ENCODE results near the gene AFF3. TPM values are rescaled to one million over a fixed set of nuclear protein-coding genes. Genes with fewer than 3 reads are reported as not detected.

AFF3 gene
- total and polyA plus RNA-seq, 10 of the 15 experiments (the other 5 are each of a cell fraction or from before 2014, with no cell fraction given): 0.26 to 5.5 (median 3.0) TPM

DNA sequence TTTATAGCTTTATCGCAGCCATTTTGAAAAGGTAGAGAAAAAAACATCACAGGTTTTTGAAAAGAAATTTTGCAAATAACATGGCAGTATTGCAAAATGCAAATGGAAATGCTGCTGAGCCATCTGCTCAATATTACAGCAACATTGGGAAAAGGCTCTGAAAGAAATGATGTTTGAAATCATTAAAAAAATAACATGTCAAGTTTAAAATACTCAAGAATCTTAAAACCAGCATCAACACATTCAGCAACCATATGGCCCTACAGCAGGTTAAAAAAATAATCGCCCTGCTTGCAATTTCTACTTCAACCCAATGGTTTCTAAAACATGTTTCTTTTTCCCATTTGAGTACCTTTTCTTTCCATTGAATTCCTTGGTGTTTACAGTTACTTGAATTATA is 289.4 kb downstream of the AFF3 start:
- ChIA-PET SMC1A (ENCODE audit: uncharacterized antibody, unreplicated experiment) (no interaction called here), CTCF (no interaction called here), POLR2A (no interaction called here), RAD21 (ENCODE audit: unreplicated experiment) (no interaction called here)
- H3K36me3 ChIP-seq (ENCODE audit: control insufficient read depth in 2 of 2, insufficient read depth in 2 of 2, low read length in 1 of 2): no peaks in the 10 kb centered on the region
- no peaks in the 10 kb centered on the region for H3K27me3 ChIP-seq (replicated peaks in 1 of 2; ENCODE audit: control insufficient read depth in 2 of 2, insufficient read depth in 2 of 2, low read length in 1 of 2)
- H3K9ac ChIP-seq (ENCODE audit: control insufficient read depth, insufficient read depth, low read length): no peak overlapping the region
- DNase-seq (ENCODE audit: low read depth, low spot score): no peak
- no peaks in the 10 kb centered on the region for H3K9me3 ChIP-seq (replicated peaks; ENCODE audit: control insufficient read depth, insufficient read depth, low read length)
- no peak overlapping the region for H3K4me2 ChIP-seq (ENCODE audit: control insufficient read depth, insufficient read depth)
- no peaks in the 10 kb centered on the region for H4K20me1 ChIP-seq (ENCODE audit: control insufficient read depth, insufficient read depth)
- no peak overlapping the region for H3K4me3 ChIP-seq
- no peak for FAIRE-seq
- H3K4me1 ChIP-seq (ENCODE audit: control insufficient read depth, insufficient read depth, low read length): no peaks in the 10 kb centered on the region
- no TSS peak for BruUV-seq (replicated peaks)
- H3K79me2 ChIP-seq (ENCODE audit: control insufficient read depth, insufficient read depth, low read length): no peaks in the 10 kb centered on the region
- no peak for ATAC-seq
- TF ChIP-seq ZNF274 (IDR thresholded peaks at IDR 0.05; ENCODE audit: insufficient read depth, insufficient read length) (no peak), ATF7 (IDR thresholded peaks at IDR 0.05; ENCODE audit: low read depth) (no peak), BMI1 (IDR thresholded peaks at IDR 0.05; ENCODE audit: borderline replicate concordance) (no peak), RELB (IDR thresholded peaks at IDR 0.05; ENCODE audit: low read depth) (no peak), ZNF592 (IDR thresholded peaks at IDR 0.05) (no peak), SMAD5 (IDR thresholded peaks at IDR 0.05; ENCODE audit: low read depth) (no peak), ZBED1 (IDR thresholded peaks at IDR 0.05; ENCODE audit: borderline replicate concordance) (no peak), NR2C1 (IDR thresholded peaks at IDR 0.05) (no peak)
- TF ChIP-seq, protein P1, sequence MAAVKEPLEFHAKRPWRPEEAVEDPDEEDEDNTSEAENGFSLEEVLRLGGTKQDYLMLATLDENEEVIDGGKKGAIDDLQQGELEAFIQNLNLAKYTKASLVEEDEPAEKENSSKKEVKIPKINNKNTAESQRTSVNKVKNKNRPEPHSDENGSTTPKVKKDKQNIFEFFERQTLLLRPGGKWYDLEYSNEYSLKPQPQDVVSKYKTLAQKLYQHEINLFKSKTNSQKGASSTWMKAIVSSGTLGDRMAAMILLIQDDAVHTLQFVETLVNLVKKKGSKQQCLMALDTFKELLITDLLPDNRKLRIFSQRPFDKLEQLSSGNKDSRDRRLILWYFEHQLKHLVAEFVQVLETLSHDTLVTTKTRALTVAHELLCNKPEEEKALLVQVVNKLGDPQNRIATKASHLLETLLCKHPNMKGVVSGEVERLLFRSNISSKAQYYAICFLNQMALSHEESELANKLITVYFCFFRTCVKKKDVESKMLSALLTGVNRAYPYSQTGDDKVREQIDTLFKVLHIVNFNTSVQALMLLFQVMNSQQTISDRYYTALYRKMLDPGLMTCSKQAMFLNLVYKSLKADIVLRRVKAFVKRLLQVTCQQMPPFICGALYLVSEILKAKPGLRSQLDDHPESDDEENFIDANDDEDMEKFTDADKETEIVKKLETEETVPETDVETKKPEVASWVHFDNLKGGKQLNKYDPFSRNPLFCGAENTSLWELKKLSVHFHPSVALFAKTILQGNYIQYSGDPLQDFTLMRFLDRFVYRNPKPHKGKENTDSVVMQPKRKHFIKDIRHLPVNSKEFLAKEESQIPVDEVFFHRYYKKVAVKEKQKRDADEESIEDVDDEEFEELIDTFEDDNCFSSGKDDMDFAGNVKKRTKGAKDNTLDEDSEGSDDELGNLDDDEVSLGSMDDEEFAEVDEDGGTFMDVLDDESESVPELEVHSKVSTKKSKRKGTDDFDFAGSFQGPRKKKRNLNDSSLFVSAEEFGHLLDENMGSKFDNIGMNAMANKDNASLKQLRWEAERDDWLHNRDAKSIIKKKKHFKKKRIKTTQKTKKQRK (IDR thresholded peaks at IDR 0.05; ENCODE audit: low read depth, low read length): no peak
- intact Hi-C loops (cut with micrococcal nuclease; ENCODE audit: unreplicated experiment) (no loop called here), in situ Hi-C loops (cut with MboI) (no loop called here)
- no peak overlapping the region for H2AFZ ChIP-seq (ENCODE audit: control insufficient read depth, low read depth, low read length)
- 56% methylated on average over 2 of the region's 2 CpGs for WGBS (ENCODE audit: insufficient coverage, insufficient replicate concordance, low lambda C conversion rate, missing lambda C conversion rate)
- no peak overlapping the region for H3K27ac ChIP-seq (ENCODE audit: control insufficient read depth, insufficient read depth)

All from GM12878 (cell line).